Measurements from ENCODE around the gene ZNF148.

Gene ZNF148

GRCh38 chr3:125239266-125239665, 135.9 kb downstream of the ZNF148 start:
- POLR2A ChIA-PET: no interaction called here
- no peak for TF ChIP-seq BCL11B (tag by site-specific recombination; IDR thresholded peaks at IDR 0.05; ENCODE audit: low read depth)
- TF ChIP-seq ZNF555 (tag by site-specific recombination; conservative IDR thresholded peaks at IDR 0.05): no peak
- no peak for TF ChIP-seq GLIS1 (tag by site-specific recombination; IDR thresholded peaks at IDR 0.05)
- TF ChIP-seq WT1 (tag by site-specific recombination; IDR thresholded peaks at IDR 0.05): no peak
- TF ChIP-seq KLF17 (tag by site-specific recombination; IDR thresholded peaks at IDR 0.05): no peak
- TF ChIP-seq ZNF623 (tag by site-specific recombination; IDR thresholded peaks at IDR 0.05): no peak
- TF ChIP-seq CTCF (tag by site-specific recombination; IDR thresholded peaks at IDR 0.05): no peak
- no peak for TF ChIP-seq PATZ1 (tag by site-specific recombination; IDR thresholded peaks at IDR 0.05)
- no peak for TF ChIP-seq ZNF521 (tag by site-specific recombination; IDR thresholded peaks at IDR 0.05)
- TF ChIP-seq ZFHX2 (tag by site-specific recombination; conservative IDR thresholded peaks at IDR 0.05): no peak
- TF ChIP-seq ZFP3 (tag by site-specific recombination; IDR thresholded peaks at IDR 0.05; ENCODE audit: low read depth): no peak
- no peak for TF ChIP-seq ZNF274 (IDR thresholded peaks at IDR 0.05; ENCODE audit: low read length)
- TF ChIP-seq ZNF274 (tag by site-specific recombination; IDR thresholded peaks at IDR 0.05; ENCODE audit: borderline replicate concordance): no peak
- H3K27ac ChIP-seq (ENCODE audit: extremely low read depth, low read depth, low read length): no peak overlapping the region
- H3K4me1 ChIP-seq (ENCODE audit: control insufficient read depth, insufficient read depth, low read length): no peaks in the 10 kb centered on the region
- no peak overlapping the region for H3K4me3 ChIP-seq (ENCODE audit: low read depth, low read length)
- peaks cover 0 to 3% of the 10 kb centered on the region in 2 experiments; a peak in 1 of 3 replicates for H3K36me3 ChIP-seq (ENCODE audit: control insufficient read depth in 2 of 2, insufficient read depth in 1 of 2, low read length in 2 of 2)
- no peaks in the 10 kb centered on the region for H3K9me3 ChIP-seq (ENCODE audit: control insufficient read depth, insufficient read depth, low read depth, low read length)
- CTCF ChIA-PET: no interaction called here

- TF ChIP-seq ZNF777 (tag by site-specific recombination; IDR thresholded peaks at IDR 0.05; ENCODE audit: borderline replicate concordance) (no peak), ZNF530 (tag by site-specific recombination; IDR thresholded peaks at IDR 0.05; ENCODE audit: low read depth) (no peak), BCL11B (tag by site-specific recombination; IDR thresholded peaks at IDR 0.05; ENCODE audit: low read depth) (no peak), ZNF155 (tag by site-specific recombination; IDR thresholded peaks at IDR 0.05) (no peak), ZNF580 (tag by site-specific recombination; IDR thresholded peaks at IDR 0.05) (no peak), ZNF555 (tag by site-specific recombination; conservative IDR thresholded peaks at IDR 0.05) (no peak), ZSCAN30 (tag by site-specific recombination; IDR thresholded peaks at IDR 0.05) (no peak), ZNF654 (tag by site-specific recombination; IDR thresholded peaks at IDR 0.05; ENCODE audit: low read depth) (no peak), KLF8 (tag by site-specific recombination; IDR thresholded peaks at IDR 0.05) (no peak), ZNF148 (tag by site-specific recombination; IDR thresholded peaks at IDR 0.05; ENCODE audit: borderline replicate concordance) (no peak), ZNF423 (tag by site-specific recombination; IDR thresholded peaks at IDR 0.05) (no peak), ZNF140 (tag by site-specific recombination; IDR thresholded peaks at IDR 0.05) (no peak), ZNF776 (tag by site-specific recombination; IDR thresholded peaks at IDR 0.05; ENCODE audit: borderline replicate concordance) (no peak), ZNF660 (tag by site-specific recombination; IDR thresholded peaks at IDR 0.05) (no peak), ZNF362 (tag by site-specific recombination; IDR thresholded peaks at IDR 0.05) (no peak)
- peaks cover 0 to 3% of the 10 kb centered on the region in 2 experiments; a peak in 1 of 3 replicates for H3K36me3 ChIP-seq (ENCODE audit: control insufficient read depth in 2 of 2, insufficient read depth in 1 of 2, low read length in 2 of 2)
Measured at GRCh38 chr3:125238759-125239158, 136.4 kb downstream of the ZNF148 start.

More at GRCh38 chr3:125238759-125239158, 136.4 kb downstream of the ZNF148 start:
- Histone ChIP-seq H3K27ac (ENCODE audit: extremely low read depth, low read depth, low read length) (no peak overlapping the region), H3K4me1 (ENCODE audit: control insufficient read depth, insufficient read depth, low read length) (no peaks in the 10 kb centered on the region), H3K4me3 (ENCODE audit: low read depth, low read length) (no peak overlapping the region), H3K9me3 (ENCODE audit: control insufficient read depth, insufficient read depth, low read depth, low read length) (no peaks in the 10 kb centered on the region)
- CTCF ChIA-PET: no interaction called here
- POLR2A ChIA-PET: no interaction called here

Measured in HEK293 (cell line).